ENCODE results near the gene CLASP1.

GRCh38 chr2:121417826-121418225 is 231.4 kb downstream of the CLASP1 start:
- TF ChIP-seq CTCF (optimal IDR thresholded peaks at IDR 0.05 in 1 of 3, IDR thresholded peaks at IDR 0.05 in 1 of 3, conservative IDR thresholded peaks at IDR 0.05 in 1 of 3; ENCODE audit: extremely low read depth in 1 of 3, insufficient read depth in 2 of 3, low read length in 3 of 3) (no peak), EZH2 (IDR thresholded peaks at IDR 0.05; ENCODE audit: low read length) (no peak)

Data from keratinocyte (primary cell).